Cardiac fibroblast (primary cell): ENCODE measurements around the gene HAUS2.

Experiments used
- DNase-seq, 2 donors: peaks; one replicate each; pipeline versions ENCODE4 v3.0.0 to v3.0.0-alpha.2; 2010; ENCODE audit warnings: low read depth in 2 of 2
- H3K4me3 ChIP-seq, 2 donors: replicated peaks in 1 of 2; 1 replicate in 1 of 2; 2 replicates in 1 of 2; pipeline ENCODE4 v1.5.1; 2011; ENCODE audit warnings: low read depth in 2 of 2, low read length in 2 of 2, mild to moderate bottlenecking in 2 of 2, moderate library complexity in 1 of 2
- TF ChIP-seq, protein P1 (sequence below): IDR thresholded peaks from one replicate; pipeline ENCODE4 v1.5.1; 2011; ENCODE audit warnings: low read depth, mild to moderate bottlenecking, low read length, inconsistent platforms

Gene HAUS2

DNA sequence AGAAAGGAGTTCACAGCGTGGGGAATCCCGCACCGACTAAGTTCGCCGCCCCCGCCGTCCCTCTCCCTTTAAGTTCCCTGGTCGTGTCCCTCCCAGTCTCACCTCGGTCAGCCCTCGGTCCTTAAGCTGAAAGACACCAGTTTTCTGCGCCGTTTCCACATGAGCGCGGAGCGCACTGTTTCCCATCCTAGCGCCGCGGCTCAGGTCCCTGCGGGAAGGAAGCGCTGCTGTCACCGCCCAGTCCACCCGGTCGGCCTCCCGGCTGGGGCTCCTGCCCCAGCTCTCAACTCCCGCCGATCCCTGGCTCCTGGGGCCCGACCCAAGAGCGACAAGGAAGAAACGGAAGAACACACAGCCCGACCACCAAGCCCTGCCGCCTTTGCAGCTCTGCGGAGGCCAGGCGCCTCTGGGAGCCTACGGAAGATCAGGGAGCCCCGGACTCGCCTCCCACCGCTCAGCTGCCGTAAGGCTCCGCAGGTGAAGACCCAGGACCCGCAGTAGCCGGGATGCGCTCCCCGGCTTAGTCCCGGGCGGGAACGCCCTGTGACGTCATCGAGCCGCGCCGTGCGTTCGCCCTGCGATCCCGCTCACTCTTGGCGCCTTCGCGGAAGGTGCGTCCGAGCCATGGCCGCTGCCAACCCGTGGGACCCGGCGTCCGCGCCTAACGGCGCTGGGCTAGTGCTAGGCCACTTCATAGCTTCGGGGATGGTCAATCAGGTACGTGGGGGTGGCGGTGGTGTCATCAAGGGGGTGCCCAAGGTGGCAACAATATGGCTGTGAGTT, at the start of gene HAUS2, which contains the start of gene LRRC57:
Gene HAUS2 (plus strand): TSS at position 590 of the 783 bp plus-strand sequence. CDS start 35 bp downstream, at position 625.
Gene LRRC57 (minus strand): TSS at position 545 of the 783 bp plus-strand sequence. CDS start 359 bp downstream, at position 186.
- DNase-seq = peak; percentile 81 to 83
- peak within 1 kb of the TSS; percentile 93 to 98 for H3K4me3 ChIP-seq
- TF ChIP-seq, protein P1, sequence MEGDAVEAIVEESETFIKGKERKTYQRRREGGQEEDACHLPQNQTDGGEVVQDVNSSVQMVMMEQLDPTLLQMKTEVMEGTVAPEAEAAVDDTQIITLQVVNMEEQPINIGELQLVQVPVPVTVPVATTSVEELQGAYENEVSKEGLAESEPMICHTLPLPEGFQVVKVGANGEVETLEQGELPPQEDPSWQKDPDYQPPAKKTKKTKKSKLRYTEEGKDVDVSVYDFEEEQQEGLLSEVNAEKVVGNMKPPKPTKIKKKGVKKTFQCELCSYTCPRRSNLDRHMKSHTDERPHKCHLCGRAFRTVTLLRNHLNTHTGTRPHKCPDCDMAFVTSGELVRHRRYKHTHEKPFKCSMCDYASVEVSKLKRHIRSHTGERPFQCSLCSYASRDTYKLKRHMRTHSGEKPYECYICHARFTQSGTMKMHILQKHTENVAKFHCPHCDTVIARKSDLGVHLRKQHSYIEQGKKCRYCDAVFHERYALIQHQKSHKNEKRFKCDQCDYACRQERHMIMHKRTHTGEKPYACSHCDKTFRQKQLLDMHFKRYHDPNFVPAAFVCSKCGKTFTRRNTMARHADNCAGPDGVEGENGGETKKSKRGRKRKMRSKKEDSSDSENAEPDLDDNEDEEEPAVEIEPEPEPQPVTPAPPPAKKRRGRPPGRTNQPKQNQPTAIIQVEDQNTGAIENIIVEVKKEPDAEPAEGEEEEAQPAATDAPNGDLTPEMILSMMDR = no peak

DNA sequence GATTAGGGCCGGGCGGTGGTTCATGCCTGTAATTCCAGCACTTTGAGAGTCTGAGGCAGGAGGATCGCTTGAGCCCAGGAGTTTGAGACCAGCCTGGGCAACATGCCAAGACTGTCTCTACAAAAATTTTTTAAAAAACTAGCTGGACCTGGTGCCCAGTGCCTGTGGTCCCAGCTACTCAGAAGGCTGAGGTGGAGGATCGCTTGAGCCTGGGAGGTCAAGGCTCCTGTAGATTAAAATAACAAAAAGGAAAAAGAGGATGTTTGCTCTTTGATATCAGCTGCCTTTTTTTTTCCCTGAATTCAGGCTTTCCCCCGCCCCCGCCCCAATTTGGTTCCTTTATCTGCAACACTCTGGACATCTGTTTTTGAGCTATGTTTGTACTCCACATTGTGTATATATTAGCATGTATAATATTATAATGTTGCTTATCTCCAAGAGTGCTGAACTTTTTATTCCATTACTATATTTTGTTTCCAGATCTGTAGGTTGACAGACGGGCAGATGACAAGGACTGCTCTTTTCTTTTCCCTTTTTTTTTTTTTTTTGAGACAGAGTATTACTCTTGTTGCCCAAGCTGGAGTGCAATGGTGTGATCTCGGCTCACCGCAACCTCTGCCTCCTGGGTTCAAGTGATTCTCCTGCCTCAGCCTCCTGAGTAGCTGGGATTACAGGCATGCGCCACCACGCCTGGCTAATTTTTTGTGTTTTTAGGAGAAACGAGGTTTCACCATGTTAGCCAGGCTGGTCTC, 48.6 kb upstream of the HAUS2 start:
- no peak overlapping the region for H3K4me3 ChIP-seq
- peak; percentile 45 to 47 for DNase-seq
- TF ChIP-seq, protein P1 = no peak

DNA sequence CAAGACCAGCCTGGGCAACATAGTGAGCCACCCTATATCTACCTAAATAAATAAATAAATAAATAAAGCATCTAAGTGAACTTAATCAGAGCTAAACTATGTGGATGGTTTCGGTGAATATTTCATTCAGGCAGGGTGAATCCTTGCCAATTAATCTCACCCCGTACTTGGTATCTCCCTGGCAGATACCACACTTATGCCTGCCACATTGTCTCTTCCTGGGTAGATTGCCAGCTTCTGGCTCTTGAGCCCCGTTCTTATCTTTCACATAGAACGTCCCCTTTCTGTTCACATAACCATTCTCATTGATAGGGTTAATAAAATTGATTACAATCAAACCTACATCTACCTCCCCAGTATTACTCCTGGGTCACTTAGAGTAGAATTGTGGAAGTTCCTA, 46.2 kb upstream of the HAUS2 start:
- TF ChIP-seq, protein P1 = no peak
- H3K4me3 ChIP-seq = no peak overlapping the region
- peak in 1 of 2 donors; percentile 11 for DNase-seq

DNA sequence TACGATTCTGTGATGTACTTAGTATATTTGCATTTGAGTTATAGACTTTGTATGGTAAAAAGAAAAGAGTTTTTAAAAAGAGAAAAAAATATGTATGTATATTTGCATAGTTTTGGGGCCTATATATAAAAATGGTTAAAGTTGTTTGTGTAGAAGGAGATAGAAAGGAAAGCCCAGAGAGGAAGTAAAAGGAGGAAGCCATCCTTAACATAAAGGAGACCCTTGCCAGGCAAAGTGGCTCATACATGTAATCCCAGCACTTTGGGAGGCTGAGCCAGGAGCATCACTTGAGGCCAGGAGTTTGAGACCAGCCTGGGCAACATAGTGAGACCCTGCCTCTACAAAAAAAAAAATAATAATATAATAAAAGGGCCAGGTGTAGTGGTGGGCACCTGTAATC, 44.8 kb upstream of the HAUS2 start:
- H3K4me3 ChIP-seq = no peak overlapping the region
- DNase-seq = no peak
- TF ChIP-seq, protein P1 = no peak

DNA sequence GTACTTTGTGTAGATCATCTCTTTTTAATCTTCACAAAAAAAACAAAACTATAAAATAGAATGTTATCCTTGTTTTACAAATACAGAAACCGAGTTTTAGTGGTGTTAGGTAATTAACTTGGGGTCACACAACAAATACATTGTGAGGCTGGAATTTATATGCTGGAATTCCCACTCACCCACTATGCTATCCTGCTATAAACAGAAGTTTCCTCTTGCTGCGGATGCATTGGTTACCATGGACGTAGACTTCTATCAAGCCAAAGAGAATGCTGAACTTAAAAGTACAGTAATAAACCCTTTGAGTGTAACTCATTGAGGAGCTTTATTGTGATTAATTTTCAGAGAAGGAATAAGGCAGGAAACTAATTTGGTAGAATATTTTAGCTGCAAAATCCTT, 44.0 kb upstream of the HAUS2 start:
- no peak overlapping the region for H3K4me3 ChIP-seq
- no peak for DNase-seq
- TF ChIP-seq, protein P1 = no peak

DNA sequence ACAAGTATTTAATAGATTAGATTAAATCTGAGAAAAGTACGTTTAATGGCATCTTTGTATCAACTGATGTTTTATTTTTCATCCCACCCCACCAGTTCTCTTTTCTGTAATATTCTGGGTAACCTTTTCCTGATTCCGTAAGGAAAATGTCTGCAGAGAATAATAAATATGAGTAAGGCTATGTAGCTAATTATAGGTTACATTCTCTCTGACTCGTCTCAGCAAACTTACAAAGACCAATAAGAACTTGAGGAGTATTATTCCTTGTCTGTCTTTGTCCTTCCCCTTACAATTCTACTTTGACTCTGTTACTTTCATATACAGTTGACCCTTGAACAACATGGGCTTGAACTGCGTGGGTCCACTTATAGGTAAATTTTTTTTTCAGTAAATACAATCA, 41.1 kb upstream of the HAUS2 start:
- H3K4me3 ChIP-seq = no peak overlapping the region
- TF ChIP-seq, protein P1 = no peak
- peak in 1 of 2 donors; percentile 9 for DNase-seq
